OCI-LY3 (cell line): ENCODE data around the gene RHOC.

Source experiments
- H2AFZ ChIP-seq: fragments of 200-600, 300-600 bp; shearing (Covaris generic); 2 replicates; pipeline ENCODE4 v1.6.0; 2014; ENCODE audit warnings: antibody characterized with exemption, low read depth, low read length
- H3K27ac ChIP-seq: fragments of 200-600, 300-600 bp; sonication (generic); 2 replicates; pipeline ENCODE4 v1.5.1; 2014; ENCODE audit warnings: mild to moderate bottlenecking, low read length, moderate library complexity, mixed read lengths
- H3K27me3 ChIP-seq: fragments of 200-600, 300-600 bp; sonication (generic); 2 replicates; pipeline ENCODE4 v1.6.1; 2014; ENCODE audit warnings: low read depth, low read length, mixed read lengths
- H3K36me3 ChIP-seq: fragments of 200-600, 300-600 bp; sonication (generic); replicated peaks from 2 replicates; pipeline ENCODE3; 2014; ENCODE audit warnings: low read depth, low read length, mixed read lengths
- H3K4me1 ChIP-seq: fragments of 300-600, 200-600 bp; sonication (generic); 2 replicates; pipeline ENCODE4 v1.6.1; 2014; ENCODE audit warnings: low read length, mixed read lengths
- H3K4me2 ChIP-seq: fragments of 200-600, 300-600 bp; sonication (generic); 2 replicates; pipeline ENCODE4 v1.6.1; 2014; ENCODE audit warnings: low read length, mixed read lengths
- H3K4me3 ChIP-seq: fragments of 300-600, 200-600 bp; sonication (generic); 2 replicates; pipeline ENCODE4 v1.5.1; 2014; ENCODE audit warnings: antibody characterized with exemption, mild to moderate bottlenecking, low read length, moderate library complexity
- H3K79me2 ChIP-seq: fragments of 300-600, 200-600 bp; shearing (Covaris generic); 2 replicates; pipeline ENCODE4 v1.6.1; 2014; ENCODE audit warnings: mild to moderate bottlenecking, low read length, mixed read lengths
- H3K9ac ChIP-seq: fragments of 300-600, 200-600 bp; shearing (Covaris generic); 2 replicates; pipeline ENCODE4 v1.6.0; 2014; ENCODE audit warnings: mild to moderate bottlenecking, low read length, moderate library complexity
- H3K9me3 ChIP-seq: fragments of 200-600, 300-600 bp; shearing (Covaris generic); 2 replicates; pipeline ENCODE4 v1.6.1; 2014; ENCODE audit warnings: low read length, mixed read lengths; ENCODE audit not compliant: insufficient read depth
- H4K20me1 ChIP-seq: fragments of 200-600, 300-600 bp; sonication (generic); 2 replicates; pipeline ENCODE4 v1.6.1; 2016; ENCODE audit warnings: low read length, mixed read lengths; ENCODE audit not compliant: insufficient read depth
- CTCF ChIP-seq: fragments of 200-600, 300-600 bp; sonication (generic); IDR thresholded peaks from 2 replicates; pipeline ENCODE4 v1.5.1; 2014; ENCODE audit warnings: antibody characterized with exemption, low read length, low read depth
- EZH2phosphoT487 ChIP-seq: fragments of 200-600 bp; shearing (Covaris generic); IDR thresholded peaks from 2 replicates; pipeline ENCODE4 v1.6.1; 2018; ENCODE audit warnings: antibody characterized with exemption, mixed run types, low read depth

Gene RHOC

GRCh38 chr1:112692681-112693080 lies 14.2 kb downstream of the RHOC start:
- no peak overlapping the region for H2AFZ ChIP-seq
- no peak overlapping the region for H3K4me2 ChIP-seq
- H3K4me3 ChIP-seq, result no peak overlapping the region
- no peaks in the 10 kb centered on the region for H4K20me1 ChIP-seq
- TF ChIP-seq CTCF, result no peak
- TF ChIP-seq EZH2phosphoT487, result no peak
- no peaks in the 10 kb centered on the region for H3K27me3 ChIP-seq
- no peak overlapping the region for H3K9ac ChIP-seq
- H3K27ac ChIP-seq, result no peak overlapping the region
- no peaks in the 10 kb centered on the region for H3K36me3 ChIP-seq
- no peaks in the 10 kb centered on the region for H3K9me3 ChIP-seq
- H3K4me1 ChIP-seq, result no peaks in the 10 kb centered on the region
- H3K79me2 ChIP-seq, result no peaks in the 10 kb centered on the region

- Histone ChIP-seq H3K4me3 (no peak overlapping the region), H2AFZ (no peak overlapping the region), H3K4me2 (no peak overlapping the region), H3K9ac (no peak overlapping the region), H3K79me2 (no peaks in the 10 kb centered on the region), H3K4me1 (no peaks in the 10 kb centered on the region), H3K36me3 (no peaks in the 10 kb centered on the region), H4K20me1 (no peaks in the 10 kb centered on the region), H3K27me3 (no peaks in the 10 kb centered on the region), H3K9me3 (no peaks in the 10 kb centered on the region), H3K27ac (no peak overlapping the region)
- TF ChIP-seq CTCF, result no peak
- no peak for TF ChIP-seq EZH2phosphoT487
Observed at GRCh38 chr1:112689842-112690237, 17.1 kb downstream of the RHOC start.

GRCh38 chr1:112689196-112689841 lies 17.6 kb downstream of the RHOC start:
- no peak for TF ChIP-seq CTCF
- no peak for TF ChIP-seq EZH2phosphoT487
- H3K4me2 ChIP-seq, result no peak overlapping the region
- H3K79me2 ChIP-seq, result no peaks in the 10 kb centered on the region
- no peak overlapping the region for H3K27ac ChIP-seq
- H3K36me3 ChIP-seq, result no peaks in the 10 kb centered on the region
- no peak overlapping the region for H3K9ac ChIP-seq
- H3K4me1 ChIP-seq, result no peaks in the 10 kb centered on the region
- no peaks in the 10 kb centered on the region for H4K20me1 ChIP-seq
- no peaks in the 10 kb centered on the region for H3K27me3 ChIP-seq
- no peak overlapping the region for H3K4me3 ChIP-seq
- no peak overlapping the region for H2AFZ ChIP-seq
- no peaks in the 10 kb centered on the region for H3K9me3 ChIP-seq

DNA sequence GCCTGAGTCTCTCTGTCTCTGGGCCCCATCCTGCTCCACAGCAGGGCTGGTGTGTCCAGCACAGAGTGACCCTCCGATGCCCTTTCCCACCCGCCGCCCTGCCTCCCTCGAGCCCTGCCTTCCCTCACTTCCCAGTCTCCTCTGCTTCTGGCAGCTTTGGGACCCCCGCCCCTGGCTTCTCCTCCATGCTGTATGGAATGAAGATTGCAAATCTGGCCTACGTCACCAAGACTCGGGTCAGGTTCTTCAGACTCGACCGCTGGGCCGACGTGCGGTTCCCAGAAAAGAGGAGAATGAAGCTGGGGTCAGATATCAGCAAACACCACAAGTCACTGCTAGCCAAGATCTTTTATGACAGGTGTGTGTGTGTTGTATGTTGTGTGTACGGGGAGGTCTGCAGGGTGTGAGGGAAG lies 18.1 kb downstream of the RHOC start:
- H3K27me3 ChIP-seq, result no peaks in the 10 kb centered on the region
- no peak overlapping the region for H3K4me2 ChIP-seq
- H3K79me2 ChIP-seq, result no peaks in the 10 kb centered on the region
- H3K36me3 ChIP-seq, result no peaks in the 10 kb centered on the region
- H3K4me1 ChIP-seq, result no peaks in the 10 kb centered on the region
- no peaks in the 10 kb centered on the region for H3K9me3 ChIP-seq
- H2AFZ ChIP-seq, result no peak overlapping the region
- no peak for TF ChIP-seq EZH2phosphoT487
- no peak for TF ChIP-seq CTCF
- no peak overlapping the region for H3K27ac ChIP-seq
- H4K20me1 ChIP-seq, result no peaks in the 10 kb centered on the region
- no peak overlapping the region for H3K4me3 ChIP-seq
- H3K9ac ChIP-seq, result no peak overlapping the region
